ENCODE measurements around the gene DEFB119.
"Not testable (repeated sequence)": the region's sequence is repeated elsewhere in the genome, so short reads cannot be mapped to it uniquely, and the experiment has no call there.

DEFB119 gene, protein sequence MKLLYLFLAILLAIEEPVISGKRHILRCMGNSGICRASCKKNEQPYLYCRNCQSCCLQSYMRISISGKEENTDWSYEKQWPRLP

DNA sequence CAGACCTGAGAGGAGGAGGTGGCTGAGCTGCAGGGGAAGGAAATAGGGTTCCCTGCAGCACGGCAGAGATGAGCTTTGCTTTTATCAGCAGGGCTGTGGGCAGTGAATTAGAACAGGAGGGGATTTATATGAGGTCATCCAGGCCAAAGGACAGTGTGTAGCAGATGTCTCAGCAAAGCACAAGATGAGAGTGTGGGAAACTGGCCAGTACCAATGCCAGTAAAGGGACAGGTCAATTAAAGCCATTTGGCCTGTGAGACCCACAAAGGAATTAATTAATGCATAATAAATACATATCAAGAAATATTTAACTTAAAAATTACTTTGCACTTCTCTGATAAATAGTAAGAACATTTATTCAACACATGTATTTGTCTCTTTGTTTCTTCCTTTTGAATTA, at the start of gene DEFB119:
Gene DEFB119 (minus strand): TSS at position 101 of the 400 bp plus-strand sequence. CDS start 107 bp downstream, outside the sequence.
- no peak for DNase-seq

DNA sequence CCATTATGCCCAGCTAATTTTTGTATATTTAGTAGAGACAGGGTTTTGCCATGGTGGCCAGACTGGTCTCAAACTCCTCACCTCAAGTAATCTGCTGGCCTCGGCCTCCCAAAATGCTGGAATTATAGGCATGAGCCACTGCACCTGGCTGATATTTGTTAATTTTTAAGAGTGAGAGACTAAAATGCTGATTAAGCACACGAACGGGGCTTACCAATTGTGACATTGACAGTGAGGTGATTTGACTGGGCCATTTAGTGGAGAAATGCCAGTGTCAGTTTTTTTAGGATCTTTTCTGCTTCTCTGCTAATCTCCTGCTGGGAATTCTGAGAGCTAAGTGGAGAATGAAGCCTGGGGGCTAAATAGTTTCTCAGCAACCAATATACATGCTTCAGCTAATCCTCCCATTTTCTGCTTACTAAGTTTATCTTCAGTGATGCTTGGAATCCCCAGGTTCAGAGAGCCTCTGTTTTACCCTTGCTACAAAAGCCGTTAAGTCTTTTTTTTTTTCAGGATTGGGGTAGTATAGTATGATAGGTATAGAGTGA, 40.3 kb upstream of the DEFB119 start:
- DNase-seq = no peak

DNA sequence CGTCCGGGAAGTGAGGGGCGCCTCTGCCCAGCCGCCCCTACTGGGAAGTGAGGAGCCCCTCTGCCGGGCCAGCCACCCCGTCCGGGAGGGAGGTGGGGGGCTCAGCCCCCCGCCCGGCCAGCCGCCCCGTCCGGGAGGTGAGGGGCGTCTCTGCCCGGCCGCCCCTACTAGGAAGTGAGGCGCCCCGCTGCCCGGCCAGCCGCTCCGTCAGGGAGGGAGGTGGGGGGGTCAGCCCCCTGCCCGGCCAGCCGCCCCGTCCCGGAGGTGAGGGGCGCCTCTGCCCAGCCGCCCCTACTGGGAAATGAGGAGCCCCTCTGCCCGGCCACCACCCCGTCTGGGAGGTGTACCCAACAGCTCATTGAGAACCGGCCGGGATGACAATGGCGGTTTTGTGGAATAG, 37.2 kb upstream of the DEFB119 start:
- not testable (repeated sequence) for DNase-seq

DNA sequence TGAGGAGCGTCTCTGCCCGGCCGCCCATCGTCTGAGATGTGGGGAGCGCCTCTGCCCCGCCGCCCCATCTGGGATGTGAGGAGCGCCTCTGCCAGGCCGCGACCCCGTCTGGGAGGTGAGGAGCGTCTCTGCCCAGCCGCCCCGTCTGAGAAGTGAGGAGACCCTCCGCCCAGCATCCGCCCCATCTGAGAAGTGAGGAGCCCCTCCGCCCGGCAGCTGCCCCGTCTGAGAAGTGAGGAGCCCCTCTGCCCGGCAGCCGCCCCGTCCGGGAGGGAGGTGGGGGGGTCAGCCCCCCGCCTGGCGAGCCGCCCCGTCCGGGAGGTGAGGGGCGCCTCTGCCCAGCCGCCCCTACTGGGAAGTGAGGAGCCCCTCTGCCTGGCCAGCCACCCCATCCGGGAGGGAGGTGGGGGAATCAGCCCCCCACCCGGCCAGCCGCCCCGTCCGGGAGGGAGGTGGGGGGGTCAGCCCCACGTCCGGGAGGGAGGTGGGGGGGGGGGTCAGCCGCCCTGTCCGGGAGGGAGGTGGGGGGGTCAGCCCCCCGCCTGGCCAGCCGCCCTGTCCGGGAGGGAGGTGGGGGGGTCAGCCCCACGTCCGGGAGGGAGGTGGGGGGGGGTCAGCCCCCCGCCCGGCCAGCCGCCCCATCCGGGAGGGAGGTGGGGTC, 36.6 kb upstream of the DEFB119 start:
- not testable (repeated sequence) for DNase-seq

DNA sequence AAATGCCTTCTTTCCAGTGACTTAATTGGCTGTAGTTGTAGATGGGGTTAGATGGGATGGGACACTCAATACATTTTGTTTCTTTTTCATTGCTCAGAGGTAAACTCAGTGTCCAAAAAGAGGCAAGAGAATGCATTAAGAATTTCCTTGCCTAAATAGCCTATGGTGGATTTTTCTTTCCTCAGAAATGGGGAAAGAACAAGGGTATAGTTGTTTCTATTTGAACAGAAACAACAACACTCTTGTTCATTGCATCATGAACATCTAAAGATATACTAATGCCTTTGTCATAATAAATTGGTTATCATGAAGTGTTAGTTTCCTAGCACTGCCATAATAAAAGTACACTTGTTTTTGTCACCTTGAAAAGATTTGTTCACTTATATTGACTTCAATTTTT, 35.4 kb upstream of the DEFB119 start:
- no peak for DNase-seq

DNA sequence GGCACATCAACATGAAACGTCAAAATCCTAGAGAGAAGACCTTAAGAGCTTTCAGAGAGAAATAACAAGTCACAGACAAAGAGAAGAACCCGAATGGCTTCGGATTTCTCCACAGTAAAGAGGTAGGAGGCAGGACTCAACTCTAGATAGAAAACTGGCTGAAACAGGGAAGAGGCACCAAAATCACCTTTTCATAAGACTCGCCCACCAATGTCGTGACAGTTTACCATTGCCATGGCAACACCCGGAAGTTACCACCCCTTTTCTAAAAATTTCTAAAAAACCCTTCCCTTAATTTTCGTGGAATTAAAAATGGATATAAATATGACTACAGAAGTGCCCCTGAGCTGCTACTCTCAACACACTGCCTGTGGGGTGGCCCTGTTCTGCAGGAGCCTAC, 27.9 kb upstream of the DEFB119 start:
- no peak for DNase-seq

DNA sequence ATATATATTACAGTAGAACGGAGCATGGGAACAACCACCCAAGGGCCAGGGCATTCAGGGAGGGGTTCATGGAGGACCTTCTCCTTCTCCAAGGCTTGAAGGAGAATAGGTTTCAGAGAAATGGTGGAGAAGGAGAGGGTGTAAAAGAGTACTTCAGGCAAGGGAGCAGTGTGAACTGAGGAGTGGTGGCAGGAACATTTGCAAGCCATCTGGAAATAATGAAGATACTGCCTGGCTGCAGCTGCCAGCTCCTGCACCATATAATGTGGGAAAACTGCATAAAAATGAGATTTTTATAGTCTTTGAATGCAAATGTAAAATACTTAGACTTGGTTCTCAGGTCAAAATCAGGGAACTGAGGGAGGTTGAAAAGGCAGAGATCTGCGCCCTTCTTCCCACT, 25.3 kb upstream of the DEFB119 start:
- DNase-seq = no peak

DNA sequence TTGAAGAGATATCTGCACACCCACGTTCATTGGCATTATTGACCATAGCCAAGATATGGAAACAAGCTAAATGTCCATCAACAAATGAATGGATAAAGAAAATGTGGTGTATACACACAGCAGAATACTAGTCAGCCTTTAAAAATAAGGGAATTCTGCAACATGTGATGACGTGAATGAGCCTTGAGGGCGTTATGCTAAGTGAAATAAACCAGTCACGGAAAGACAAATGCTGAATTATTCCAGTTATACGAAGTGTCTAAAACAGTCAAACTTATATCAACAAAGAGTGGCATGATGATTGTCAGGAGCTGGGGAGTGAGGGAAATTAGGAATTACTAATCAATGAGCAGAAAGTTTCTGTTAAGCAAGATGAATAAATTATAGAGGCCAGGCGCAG, 24.0 kb upstream of the DEFB119 start:
- DNase-seq = no peak

DNA sequence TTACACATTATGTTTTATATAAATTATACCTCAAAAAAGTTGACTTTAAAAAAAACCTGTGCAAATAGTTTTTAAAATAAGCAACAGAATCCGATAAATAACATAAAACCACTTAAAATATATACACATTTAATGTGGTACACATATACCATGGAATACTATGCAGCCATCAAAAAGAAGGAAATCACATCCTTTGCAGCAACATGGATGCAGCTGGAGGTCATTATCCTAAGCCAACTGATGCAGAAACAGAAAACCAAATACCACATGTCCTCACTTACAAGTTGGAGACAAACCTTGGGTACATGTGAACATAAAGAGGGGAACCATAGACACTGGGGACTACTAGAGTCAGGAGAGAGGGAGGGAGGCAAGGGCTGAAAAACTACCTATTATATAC, 19.6 kb upstream of the DEFB119 start:
- DNase-seq = no peak

DNA sequence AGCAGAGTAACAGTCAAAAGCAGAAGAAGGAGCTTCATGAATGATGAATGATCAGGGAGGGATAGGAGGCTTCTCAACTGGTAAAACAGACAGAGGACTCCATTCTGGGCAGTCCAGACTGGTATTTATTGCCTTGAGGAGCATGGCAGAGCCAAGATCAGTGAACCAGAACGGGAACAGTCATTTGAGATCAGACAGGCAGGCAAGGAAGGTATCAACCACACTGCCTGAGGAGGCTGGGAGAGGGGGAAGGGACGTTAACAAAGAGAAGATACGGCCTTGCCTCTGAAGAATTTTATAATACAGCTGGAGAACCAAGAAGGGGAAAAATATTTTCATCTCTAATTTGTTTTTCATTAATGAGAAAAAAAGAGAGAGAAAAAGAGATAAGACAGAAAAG, 15.7 kb upstream of the DEFB119 start, which contains the start of gene DEFB121:
Gene DEFB121 (minus strand): TSS at position 101 of the 400 bp plus-strand sequence. CDS start 63 bp downstream, at position 38.
- no peak for DNase-seq

DNA sequence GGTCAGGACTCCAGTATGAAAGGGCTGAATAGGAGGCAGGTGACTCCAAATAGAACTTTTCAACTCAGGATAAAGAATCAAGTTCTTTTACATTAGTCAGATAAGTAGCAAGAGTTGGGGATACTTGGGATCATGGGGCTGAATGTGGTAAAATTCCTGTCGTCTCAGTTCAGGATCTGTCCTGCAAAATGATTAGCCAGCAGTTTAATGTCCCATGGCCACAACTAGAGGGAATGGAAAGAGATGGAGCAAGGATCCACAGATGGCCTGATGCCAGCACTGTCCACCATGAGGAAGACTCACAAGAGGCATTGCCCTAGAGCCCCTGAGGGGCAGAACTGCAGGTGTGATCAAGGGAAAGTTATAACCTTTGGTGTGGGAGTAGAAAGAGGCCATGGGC, 13.5 kb upstream of the DEFB119 start:
- no peak for DNase-seq

DNA sequence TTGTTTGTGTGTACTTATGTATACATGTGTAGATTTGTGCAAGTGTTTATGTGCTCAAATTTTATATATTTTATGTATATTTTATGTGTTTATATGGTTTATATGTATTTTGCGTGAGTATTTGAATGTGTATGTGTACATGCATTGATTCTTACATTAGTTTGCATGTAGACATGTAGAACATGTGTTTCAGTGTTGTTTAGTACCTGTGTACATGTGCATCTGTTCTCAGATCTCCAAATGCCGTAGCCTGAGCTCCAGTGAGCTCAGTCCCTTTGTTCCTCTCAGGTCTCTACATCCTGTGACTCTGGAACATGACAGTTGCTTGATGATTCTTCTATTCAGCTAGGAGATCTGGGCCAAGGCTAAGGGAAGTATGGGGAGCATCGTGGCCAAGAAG, 4.5 kb upstream of the DEFB119 start:
- no peak for DNase-seq

DNA sequence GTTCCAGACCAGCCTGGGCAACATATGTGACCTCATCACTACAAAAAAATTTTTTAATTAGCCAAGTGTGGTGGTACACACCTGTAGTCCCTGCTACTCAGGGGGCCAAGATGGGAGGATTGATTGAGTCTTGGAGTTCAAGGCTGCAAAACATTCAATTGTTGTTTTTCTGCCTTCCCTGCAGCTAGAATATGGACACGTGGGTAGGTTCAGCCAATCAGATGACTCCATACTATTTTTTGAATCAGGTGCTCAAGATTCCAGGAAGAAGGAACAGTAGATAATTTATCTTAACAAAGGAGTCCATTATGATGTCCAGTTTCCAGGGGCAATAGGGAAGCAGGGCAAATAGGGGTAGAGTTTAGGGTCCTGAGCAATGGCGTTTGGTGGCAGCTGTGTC, 2.4 kb upstream of the DEFB119 start:
- no peak for DNase-seq

DNA sequence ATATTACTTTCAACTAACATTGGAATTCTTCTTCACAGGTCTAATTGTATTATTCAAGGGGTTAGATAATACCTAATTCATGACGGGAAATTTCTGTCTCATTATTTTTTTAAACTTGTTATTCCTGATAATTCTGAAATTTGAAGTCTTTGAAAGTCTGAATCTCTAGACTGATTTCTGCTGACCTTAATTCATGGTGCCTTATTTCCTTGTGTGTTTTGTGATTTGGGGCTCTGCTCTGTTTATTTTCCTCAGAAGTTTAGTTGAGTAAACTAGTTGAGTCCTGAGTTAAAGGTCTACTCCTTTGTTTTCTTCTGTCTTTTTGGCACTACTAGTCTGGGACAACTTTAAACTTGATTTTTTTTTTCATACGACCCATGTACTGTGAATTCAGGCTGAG, 16.0 kb downstream of the DEFB119 start:
- no peak for DNase-seq

DNA sequence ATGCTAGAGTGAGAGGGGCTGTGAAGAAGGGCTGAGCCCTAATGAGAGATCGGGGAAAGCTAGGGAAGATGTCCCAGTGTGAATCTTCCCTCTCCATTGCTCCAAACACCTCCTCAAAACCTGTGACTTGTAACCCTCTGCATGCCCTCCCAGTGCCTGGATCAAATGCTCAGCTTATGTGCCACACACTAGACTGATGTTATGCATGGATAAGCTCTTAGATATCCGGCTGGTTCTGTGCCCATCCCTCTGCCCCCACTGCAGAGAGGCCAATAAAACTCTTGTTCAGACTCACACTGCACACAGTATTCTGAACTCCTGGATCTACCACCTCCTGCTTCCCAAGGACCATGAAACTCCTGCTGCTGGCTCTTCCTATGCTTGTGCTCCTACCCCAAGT, 22.1 kb downstream of the DEFB119 start, which contains the start of gene DEFB118:
Gene DEFB118 (plus strand): TSS at position 301 of the 400 bp plus-strand sequence. CDS start 50 bp downstream, at position 351.
- no peak for DNase-seq

DNA sequence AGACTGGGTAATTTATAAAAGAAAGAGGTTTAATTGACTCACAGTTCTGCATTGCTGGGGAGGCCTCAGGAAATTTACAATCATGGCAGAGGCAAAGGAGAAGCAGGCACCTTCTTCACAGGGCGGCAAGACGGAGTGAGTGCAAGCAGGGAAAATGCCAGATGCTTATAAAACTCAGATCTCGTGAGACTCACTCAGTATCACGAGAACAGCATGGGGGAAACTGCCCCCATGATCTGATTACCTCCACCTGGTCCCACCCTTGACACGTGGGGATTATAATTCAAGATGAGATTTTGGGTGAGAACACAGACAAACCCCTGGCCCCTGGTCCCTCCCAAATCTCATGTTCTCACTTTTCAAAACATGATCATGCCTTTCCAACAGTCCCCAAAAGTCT, 26.1 kb downstream of the DEFB119 start:
- not testable (repeated sequence) for DNase-seq

DNA sequence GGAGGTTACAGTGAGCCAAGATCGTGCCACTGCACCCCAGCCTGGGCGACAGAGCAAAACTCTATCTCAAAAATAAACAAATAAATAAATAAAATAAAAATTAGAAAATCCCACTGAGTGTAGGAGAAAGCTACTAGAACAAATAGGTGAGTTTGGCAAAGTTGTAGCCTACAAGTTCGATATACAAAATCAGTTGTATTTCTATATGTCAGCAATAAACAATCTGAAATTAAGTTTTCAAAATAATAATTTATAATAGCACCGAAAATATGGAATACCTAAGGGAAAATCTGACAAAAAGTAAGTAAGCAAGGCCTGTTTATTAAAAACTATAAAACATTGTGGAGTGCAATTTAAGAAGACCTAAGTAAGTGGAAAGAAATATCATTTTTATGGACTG, 27.1 kb downstream of the DEFB119 start:
- DNase-seq = no peak

DNA sequence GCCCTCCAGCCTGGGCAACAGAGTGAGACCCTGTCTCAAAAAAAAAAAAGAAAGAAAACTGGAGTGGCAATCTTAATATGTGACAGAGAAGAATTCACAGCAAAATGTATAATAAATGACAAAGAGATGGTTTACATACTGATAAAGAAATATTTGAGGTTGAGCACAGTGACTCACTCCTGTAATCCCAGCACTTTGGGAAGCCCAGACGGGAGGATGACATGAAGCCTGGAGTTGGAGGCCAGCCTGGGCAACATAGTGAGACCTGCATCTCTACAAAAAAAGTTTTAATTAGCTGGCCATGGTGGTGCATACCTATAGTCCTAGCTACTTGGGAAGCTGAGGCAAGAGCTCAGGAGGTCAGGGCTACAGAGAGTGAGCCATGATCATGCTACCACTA, 34.4 kb downstream of the DEFB119 start:
- no peak for DNase-seq

DNA sequence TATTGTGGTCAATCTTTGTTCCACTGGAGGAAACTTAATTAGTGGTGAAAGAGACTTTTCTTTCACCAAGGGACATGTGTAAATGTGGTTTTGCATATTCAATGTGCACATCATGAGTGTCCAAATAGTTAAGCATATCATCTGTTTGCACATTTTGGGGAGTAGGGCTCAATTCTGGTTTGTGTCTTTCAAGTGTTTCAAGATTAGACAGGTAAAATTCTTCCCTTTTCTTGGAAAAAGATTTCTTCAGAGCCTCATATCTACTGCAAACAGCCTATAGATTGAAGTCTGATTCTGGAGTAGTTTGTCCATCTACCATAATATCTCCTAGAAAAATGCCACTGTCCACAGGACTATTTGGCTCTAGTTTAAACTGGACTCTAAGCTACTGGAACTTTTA, 48.9 kb downstream of the DEFB119 start:
- DNase-seq = no peak

DNA sequence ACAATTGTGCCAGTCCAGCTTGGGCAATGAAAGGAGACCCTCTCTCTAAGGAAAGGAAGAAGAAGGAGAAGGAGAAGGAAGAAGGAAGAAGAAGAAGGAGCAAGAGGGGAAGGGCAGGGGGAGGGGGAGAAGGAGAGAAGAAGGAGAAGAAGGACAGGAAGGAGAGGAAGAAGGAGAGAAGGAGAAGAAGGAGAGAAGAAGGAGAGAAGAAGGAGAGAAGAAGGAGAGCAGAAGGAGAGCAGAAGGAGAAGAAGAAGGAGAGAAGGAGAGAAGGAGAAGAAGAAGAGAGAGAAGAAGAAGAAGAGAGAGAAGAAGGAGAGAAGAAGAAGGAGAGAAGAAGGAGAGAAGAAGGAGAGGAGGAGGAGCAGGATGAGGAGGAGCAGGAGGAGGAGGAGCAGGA, 59.5 kb downstream of the DEFB119 start:
- DNase-seq = no peak
